ES-I3 (cell line): ENCODE measurements around the gene MMP23B.
"Not testable (repeated sequence)": the region's sequence is repeated elsewhere in the genome, so short reads cannot be mapped to it uniquely, and the experiment has no call there.

ENCODE experiments used
- H3K36me3 ChIP-seq: 2 replicates; pipeline ENCODE4 v1.6.1; 2013; ENCODE audit warnings: mild to moderate bottlenecking, low read length, control low read depth, moderate library complexity; ENCODE audit not compliant: insufficient read depth
- H3K4me1 ChIP-seq: 2 replicates; pipeline ENCODE4 v1.6.1; 2013; ENCODE audit warnings: mild to moderate bottlenecking, control low read depth, low read length; ENCODE audit not compliant: insufficient read depth
- H3K9ac ChIP-seq: 2 replicates; pipeline ENCODE4 v1.6.1; 2013; ENCODE audit warnings: low read depth, mild to moderate bottlenecking, low read length, moderate library complexity
- H3K9me3 ChIP-seq: 2 replicates; pipeline ENCODE4 v1.6.1; 2013; ENCODE audit warnings: mild to moderate bottlenecking, low read length, moderate library complexity; ENCODE audit not compliant: control insufficient read depth, insufficient read depth

Gene MMP23B

DNA sequence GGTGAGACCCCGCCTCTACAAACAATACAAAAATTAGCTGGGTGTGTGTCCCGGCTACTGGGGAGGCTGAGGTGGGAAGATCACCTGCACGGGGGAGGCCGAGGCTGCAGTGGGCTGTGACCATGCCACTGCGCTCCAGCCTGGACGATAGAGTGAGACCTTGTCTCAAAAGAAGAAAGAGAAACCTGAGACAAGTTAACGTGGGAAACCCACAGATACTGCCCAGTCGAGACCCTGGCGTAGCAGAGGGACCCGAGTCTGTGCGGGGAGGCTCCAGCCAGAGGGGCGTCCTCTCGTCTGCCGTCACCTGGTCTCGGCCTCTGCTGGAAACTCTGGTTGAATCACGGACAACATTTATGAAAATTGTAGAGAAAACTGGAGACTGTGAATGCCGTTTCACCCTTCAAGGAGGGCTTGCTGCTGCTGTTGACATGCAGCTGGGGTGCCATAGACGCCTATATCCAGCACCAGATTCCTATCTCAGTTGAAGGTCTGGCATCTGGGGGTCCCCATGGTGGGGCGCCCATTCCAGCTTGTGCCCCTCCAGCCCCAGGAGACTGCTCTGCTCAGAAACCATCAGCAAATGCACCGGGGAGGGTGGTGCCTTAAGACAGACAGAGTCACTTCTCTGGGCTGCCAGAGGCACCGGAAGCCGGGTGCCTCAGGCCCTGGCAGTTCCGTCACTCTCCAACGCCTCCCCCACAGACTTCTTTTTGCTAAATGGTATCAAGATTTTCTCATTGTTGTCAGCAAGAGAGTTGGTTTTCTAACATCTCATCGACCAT is 40.4 kb downstream of the MMP23B start:
- H3K9ac ChIP-seq, result no peak overlapping the region
- no peaks in the 10 kb centered on the region for H3K4me1 ChIP-seq
- no peaks in the 10 kb centered on the region for H3K9me3 ChIP-seq
- H3K36me3 ChIP-seq, result 0 out of 2 replicates have a peak, but pooled peaks cover 5% of the 10 kb centered on the region

DNA sequence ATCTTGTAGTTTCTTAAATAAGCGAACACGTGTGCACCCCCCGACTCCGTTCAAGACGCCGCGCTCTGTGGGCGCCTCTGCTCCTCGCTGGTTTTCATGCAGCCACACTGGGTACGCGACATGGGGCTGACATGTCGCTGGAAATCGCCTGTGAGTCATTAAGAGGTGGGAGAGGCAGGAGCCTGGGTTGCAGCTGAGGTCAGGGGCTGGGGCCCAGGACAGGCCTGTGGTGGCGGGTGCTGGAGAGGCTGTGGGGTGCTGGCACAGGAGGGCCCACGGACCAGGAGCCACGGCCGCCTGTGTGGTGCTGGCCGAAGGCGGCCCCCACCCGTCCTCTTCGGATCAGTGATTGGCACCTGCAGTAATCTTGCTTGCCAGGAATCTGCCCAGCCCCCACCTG is 42.8 kb downstream of the MMP23B start:
- not testable (repeated sequence) for H3K9ac ChIP-seq, H3K4me1 ChIP-seq, H3K36me3 ChIP-seq, H3K9me3 ChIP-seq

- H3K4me1 ChIP-seq, H3K36me3 ChIP-seq, H3K9ac ChIP-seq, H3K9me3 ChIP-seq: not testable (repeated sequence)
Observed at GRCh38 chr1:1675218-1675617, 43.2 kb downstream of the MMP23B start.

- H3K9me3 ChIP-seq, H3K36me3 ChIP-seq, H3K9ac ChIP-seq, H3K4me1 ChIP-seq: not testable (repeated sequence)
Observed at GRCh38 chr1:1676087-1676486, 44.1 kb downstream of the MMP23B start.

GRCh38 chr1:1677718-1678580 is 46.0 kb downstream of the MMP23B start:
- H3K4me1 ChIP-seq, result no peaks in the 10 kb centered on the region; the same call in 1 of the 2 replicates
- H3K36me3 ChIP-seq, result no peaks in the 10 kb centered on the region
- H3K9ac ChIP-seq, result no peak overlapping the region
- no peaks in the 10 kb centered on the region; the same call in 1 of the 2 replicates for H3K9me3 ChIP-seq

- Histone ChIP-seq H3K36me3 (no peaks in the 10 kb centered on the region), H3K9me3 (no peaks in the 10 kb centered on the region; the same call in 1 of the 2 replicates), H3K9ac (no peak overlapping the region), H3K4me1 (no peaks in the 10 kb centered on the region; the same call in 1 of the 2 replicates)
Observed at GRCh38 chr1:1678581-1679380, 46.8 kb downstream of the MMP23B start.

GRCh38 chr1:1680031-1680911 is 48.3 kb downstream of the MMP23B start:
- Histone ChIP-seq H3K9me3 (no peaks in the 10 kb centered on the region; the same call in 1 of the 2 replicates), H3K4me1 (peaks cover 3% of the 10 kb centered on the region; the same call in 1 of the 2 replicates), H3K36me3 (no peaks in the 10 kb centered on the region), H3K9ac (no peak overlapping the region)

GRCh38 chr1:1680912-1681273 is 48.9 kb downstream of the MMP23B start:
- no peak overlapping the region for H3K9ac ChIP-seq
- H3K4me1 ChIP-seq, result peaks cover 3% of the 10 kb centered on the region; the same call in 1 of the 2 replicates
- no peaks in the 10 kb centered on the region for H3K36me3 ChIP-seq
- H3K9me3 ChIP-seq, result no peaks in the 10 kb centered on the region; the same call in 1 of the 2 replicates

DNA sequence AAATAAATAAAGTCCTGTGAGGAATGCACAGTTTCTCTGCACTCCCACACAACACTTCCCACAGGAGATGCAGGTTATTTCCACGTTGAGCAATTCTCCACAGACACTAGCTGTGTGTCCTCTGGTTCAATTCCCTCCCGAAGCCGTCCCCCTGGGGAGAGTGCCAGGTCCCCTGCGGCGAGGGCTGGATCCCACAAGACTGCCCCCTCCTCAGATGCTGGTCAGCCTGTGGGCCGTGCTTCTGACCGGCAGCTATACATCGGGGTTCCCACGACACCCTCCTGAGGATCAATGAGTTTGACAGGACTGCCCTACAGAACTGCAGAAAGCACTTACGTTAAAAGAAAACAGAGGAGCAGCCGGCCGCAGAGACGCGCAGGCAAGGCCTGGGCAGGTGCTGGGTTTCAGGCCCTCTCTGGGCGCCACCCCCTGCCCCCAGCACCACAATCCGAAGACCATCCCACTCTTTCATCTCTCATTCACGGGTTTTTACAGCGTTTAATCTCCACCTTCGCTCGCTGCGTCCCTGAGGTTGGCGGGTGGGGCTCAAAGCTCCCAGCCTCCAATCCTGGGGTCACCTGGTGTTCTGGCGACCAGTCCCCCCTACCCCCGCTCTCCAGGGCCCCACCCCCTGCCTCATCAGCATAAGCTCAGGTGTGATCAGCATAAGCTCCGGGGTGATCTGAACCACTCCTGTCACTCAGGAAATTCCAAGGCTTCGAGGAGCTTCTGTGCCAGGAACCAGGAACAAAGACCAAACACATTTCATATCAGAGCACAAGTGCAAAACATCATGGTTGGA is 51.3 kb downstream of the MMP23B start:
- peaks cover 3% of the 10 kb centered on the region; the same call in 1 of the 2 replicates for H3K4me1 ChIP-seq
- no peak overlapping the region for H3K9ac ChIP-seq
- no peaks in the 10 kb centered on the region for H3K36me3 ChIP-seq
- no peaks in the 10 kb centered on the region for H3K9me3 ChIP-seq
